Effector memory CD4-positive, alpha-beta T cell (primary cell): ENCODE measurements around the gene TGM4.

ENCODE experiments used
- DNase-seq, 3 donors: peaks; one replicate each; pipeline ENCODE4 v3.0.0-alpha.2; 2020
- H3K27ac ChIP-seq: 2 replicates; pipeline ENCODE4 v1.7.0; 2013; ENCODE audit warnings: mild to moderate bottlenecking, low read length, moderate library complexity; ENCODE audit not compliant: insufficient read depth, poor library complexity, severe bottlenecking
- H3K27me3 ChIP-seq: replicated peaks from 2 replicates; pipeline ENCODE4 v1.7.0; 2013; ENCODE audit warnings: mild to moderate bottlenecking, low read length; ENCODE audit not compliant: insufficient read depth, control insufficient read depth, poor library complexity, severe bottlenecking
- H3K36me3 ChIP-seq: 2 replicates; pipeline ENCODE4 v1.7.0; 2013; ENCODE audit warnings: mild to moderate bottlenecking, low read length, moderate library complexity; ENCODE audit not compliant: control insufficient read depth, insufficient read depth
- H3K4me1 ChIP-seq: 2 replicates; pipeline ENCODE4 v1.7.0; 2013; ENCODE audit warnings: low read length, mild to moderate bottlenecking; ENCODE audit not compliant: control insufficient read depth, insufficient read depth, poor library complexity, severe bottlenecking
- H3K4me3 ChIP-seq: 2 replicates; pipeline ENCODE4 v1.7.0; 2013; ENCODE audit warnings: low read length, low read depth, mild to moderate bottlenecking; ENCODE audit not compliant: insufficient read depth, poor library complexity, severe bottlenecking
- H3K9me3 ChIP-seq: 2 replicates; pipeline ENCODE4 v1.7.0; 2013; ENCODE audit warnings: mild to moderate bottlenecking, low read length, moderate library complexity; ENCODE audit not compliant: control insufficient read depth

Gene TGM4

DNA sequence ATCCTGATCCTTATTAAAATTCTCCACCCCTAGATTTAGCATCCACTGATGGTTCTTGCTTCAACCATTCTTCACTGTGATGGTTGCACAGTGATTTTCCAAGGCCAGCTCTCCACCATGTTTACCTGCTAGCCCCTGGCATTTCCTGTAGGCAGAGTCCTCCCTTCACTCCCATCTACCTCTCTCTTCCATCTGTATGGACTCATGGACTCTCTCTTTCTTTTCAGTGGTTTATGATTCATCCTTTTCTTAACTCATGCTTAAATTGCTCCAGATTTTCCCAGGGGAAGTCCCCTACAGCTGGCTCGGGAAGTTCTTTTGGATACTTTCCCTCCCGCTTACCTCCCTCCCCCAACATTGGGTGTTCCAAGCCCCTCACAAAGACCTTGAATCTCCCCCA is 18.7 kb downstream of the TGM4 start:
- H3K9me3 ChIP-seq: no peaks in the 10 kb centered on the region
- H3K27me3 ChIP-seq: no peaks in the 10 kb centered on the region
- DNase-seq: no peak
- no peaks in the 10 kb centered on the region for H3K4me1 ChIP-seq
- H3K27ac ChIP-seq: no peak overlapping the region
- H3K36me3 ChIP-seq: no peaks in the 10 kb centered on the region
- no peak overlapping the region for H3K4me3 ChIP-seq

- no peak for DNase-seq
- no peaks in the 10 kb centered on the region for H3K36me3 ChIP-seq
- H3K4me1 ChIP-seq: no peaks in the 10 kb centered on the region
- no peak overlapping the region for H3K4me3 ChIP-seq
- H3K27me3 ChIP-seq: no peaks in the 10 kb centered on the region
- H3K27ac ChIP-seq: no peak overlapping the region
- H3K9me3 ChIP-seq: no peaks in the 10 kb centered on the region
Measured at GRCh38 chr3:44894485-44894884, 20.1 kb downstream of the TGM4 start.

DNA sequence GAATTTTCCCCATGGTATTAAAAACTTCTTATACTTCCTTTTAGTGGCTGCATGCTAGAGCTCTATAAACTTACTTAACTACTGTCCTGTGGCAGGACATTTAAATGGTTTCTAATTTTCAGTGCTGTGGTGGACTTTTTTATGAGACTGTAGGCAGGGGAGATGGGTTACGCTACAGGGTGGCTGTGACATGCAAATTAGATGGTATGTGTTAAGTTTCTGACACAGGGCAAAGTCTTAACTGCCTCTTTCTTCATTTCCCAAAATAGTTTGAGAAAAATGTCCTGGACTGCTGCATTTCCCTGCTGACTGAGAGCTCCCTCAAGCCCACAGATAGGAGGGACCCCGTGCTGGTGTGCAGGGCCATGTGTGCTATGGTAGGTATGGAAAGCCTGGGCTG is 22.0 kb downstream of the TGM4 start:
- Histone ChIP-seq H3K4me1 (no peaks in the 10 kb centered on the region), H3K9me3 (no peaks in the 10 kb centered on the region), H3K4me3 (no peak overlapping the region), H3K36me3 (no peaks in the 10 kb centered on the region), H3K27ac (no peak overlapping the region), H3K27me3 (no peaks in the 10 kb centered on the region)
- DNase-seq: no peak

DNA sequence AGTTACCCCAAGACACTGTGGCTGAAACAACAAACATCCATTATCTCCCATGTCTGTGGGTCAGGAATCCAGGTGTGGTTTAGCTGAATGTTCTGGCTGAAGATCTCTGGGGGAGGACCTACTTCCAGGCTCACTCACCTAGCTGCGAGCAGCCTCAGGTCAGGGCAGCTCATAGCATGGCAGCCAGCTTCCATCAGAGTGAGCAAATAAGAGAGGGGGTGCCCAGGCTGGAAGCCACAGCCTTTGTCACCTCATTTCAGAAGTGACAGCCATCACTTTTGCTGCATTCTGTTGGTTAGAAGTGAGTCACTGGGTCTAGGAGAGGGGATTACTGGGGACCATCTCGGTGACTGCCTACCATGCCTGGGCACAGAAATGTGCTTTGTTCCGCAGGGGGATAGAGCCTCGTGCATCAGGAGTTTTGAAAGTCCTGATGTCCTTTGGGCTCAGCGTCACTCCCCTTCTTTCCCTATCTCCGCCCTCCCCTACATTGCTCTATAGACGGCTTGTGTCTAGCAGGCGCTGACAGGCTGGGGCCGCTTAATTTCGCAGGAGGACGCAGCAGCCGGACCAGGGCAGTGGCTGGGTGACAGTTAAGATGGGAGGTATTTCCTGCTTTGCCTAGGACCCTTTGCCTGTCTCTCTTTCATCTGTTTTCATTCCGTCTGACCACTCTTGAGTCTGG is 25.4 kb downstream of the TGM4 start:
- Histone ChIP-seq H3K4me3 (no peak overlapping the region), H3K4me1 (no peaks in the 10 kb centered on the region), H3K27me3 (no peaks in the 10 kb centered on the region), H3K27ac (no peak overlapping the region), H3K36me3 (no peaks in the 10 kb centered on the region), H3K9me3 (no peaks in the 10 kb centered on the region)
- DNase-seq: no peak

- Histone ChIP-seq H3K27me3 (no peaks in the 10 kb centered on the region), H3K9me3 (no peaks in the 10 kb centered on the region), H3K36me3 (no peaks in the 10 kb centered on the region), H3K4me1 (no peaks in the 10 kb centered on the region), H3K27ac (no peak overlapping the region), H3K4me3 (no peak overlapping the region)
- no peak for DNase-seq
Measured at GRCh38 chr3:44902628-44903027, 28.2 kb downstream of the TGM4 start.

DNA sequence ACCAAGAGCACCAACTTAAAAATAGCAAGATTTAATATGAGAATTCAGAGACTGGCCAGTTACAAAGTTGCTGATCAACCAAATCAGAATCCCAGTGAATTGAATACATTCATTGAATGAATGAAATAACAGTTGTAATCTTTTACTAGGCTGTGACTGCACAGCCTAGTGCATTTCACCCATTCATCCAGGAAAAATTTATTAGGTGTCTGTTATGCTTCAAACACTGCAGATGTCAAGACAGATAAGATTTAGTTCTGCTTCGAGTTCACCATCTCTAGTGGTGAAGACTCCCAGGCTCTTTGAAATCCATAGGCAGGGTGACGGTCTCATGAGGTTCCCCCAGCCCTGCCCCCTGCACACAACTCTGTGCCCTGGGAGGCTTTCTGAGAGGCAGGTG is 28.9 kb downstream of the TGM4 start:
- no peak for DNase-seq

GRCh38 chr3:44903751-44904150 is 29.3 kb downstream of the TGM4 start:
- H3K4me3 ChIP-seq: no peak overlapping the region
- H3K27me3 ChIP-seq: no peaks in the 10 kb centered on the region
- no peaks in the 10 kb centered on the region for H3K9me3 ChIP-seq
- H3K4me1 ChIP-seq: no peaks in the 10 kb centered on the region
- no peak for DNase-seq
- H3K27ac ChIP-seq: no peak overlapping the region
- H3K36me3 ChIP-seq: no peaks in the 10 kb centered on the region

More for the DNA sequence above, 28.9 kb downstream of the TGM4 start:
- no peaks in the 10 kb centered on the region for H3K9me3 ChIP-seq
- no peaks in the 10 kb centered on the region for H3K36me3 ChIP-seq
- H3K4me1 ChIP-seq: no peaks in the 10 kb centered on the region
- H3K4me3 ChIP-seq: no peak overlapping the region
- H3K27ac ChIP-seq: no peak overlapping the region
- no peaks in the 10 kb centered on the region for H3K27me3 ChIP-seq

DNA sequence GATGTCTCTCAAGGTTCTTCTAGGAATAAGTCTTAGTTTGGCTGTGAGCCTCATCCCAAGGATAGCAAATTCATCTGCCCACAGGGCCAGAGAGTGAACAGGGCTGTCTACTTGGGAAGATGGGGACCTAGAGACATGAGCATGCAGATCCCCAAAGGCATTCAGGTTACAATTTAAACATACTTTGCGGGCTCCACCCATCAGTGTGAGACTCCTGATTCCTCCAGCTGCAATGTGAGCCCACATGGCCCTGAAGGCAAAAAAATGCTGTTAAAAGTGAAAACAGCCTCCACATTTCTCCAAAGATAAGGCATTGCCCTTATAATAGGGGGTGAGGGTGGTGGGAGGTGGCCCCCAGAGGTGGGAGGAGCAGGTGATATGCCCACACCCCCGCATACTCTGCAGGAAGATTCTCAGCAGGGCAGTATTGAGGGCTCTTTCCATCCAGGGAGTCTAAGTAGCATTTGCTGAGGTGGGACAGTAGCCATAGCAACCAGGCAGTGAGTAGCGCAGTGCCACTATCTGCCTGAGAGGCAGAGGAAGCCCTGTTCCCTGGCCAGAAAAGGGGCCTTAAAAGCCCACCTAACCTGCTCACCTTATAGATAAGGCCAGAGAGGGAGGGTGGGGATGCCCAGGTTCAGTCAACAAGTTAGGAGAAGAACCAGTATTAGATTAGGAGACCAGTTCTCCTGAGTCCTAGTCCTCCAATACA is 31.2 kb downstream of the TGM4 start:
- no peak overlapping the region for H3K27ac ChIP-seq
- H3K4me3 ChIP-seq: no peak overlapping the region
- no peaks in the 10 kb centered on the region for H3K4me1 ChIP-seq
- no peaks in the 10 kb centered on the region for H3K36me3 ChIP-seq
- no peak for DNase-seq
- no peaks in the 10 kb centered on the region for H3K9me3 ChIP-seq
- no peaks in the 10 kb centered on the region for H3K27me3 ChIP-seq

GRCh38 chr3:44906997-44907396 is 32.6 kb downstream of the TGM4 start:
- no peaks in the 10 kb centered on the region for H3K4me1 ChIP-seq
- no peak for DNase-seq

DNA sequence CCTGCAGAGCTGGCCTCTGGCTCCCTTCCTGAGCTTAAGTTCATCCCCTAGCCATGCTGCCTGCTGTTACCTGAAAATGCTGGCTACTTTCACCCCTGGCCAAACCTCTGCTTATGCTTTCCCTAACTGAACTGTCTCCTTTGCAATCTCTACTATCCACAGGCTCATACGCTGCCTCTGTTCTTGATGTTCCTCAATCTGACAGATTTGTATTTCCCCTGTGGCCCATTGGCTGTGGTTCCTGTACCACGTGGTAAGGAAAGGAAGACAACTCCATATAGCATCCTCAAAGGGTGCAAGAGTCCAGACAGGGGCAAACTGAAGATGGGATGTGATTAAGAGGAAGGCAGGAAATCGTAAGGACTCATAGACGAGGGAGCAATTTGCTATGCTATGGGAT is 33.2 kb downstream of the TGM4 start:
- Histone ChIP-seq H3K36me3 (no peaks in the 10 kb centered on the region), H3K27ac (no peak overlapping the region), H3K4me3 (no peak overlapping the region), H3K4me1 (no peaks in the 10 kb centered on the region), H3K9me3 (no peaks in the 10 kb centered on the region), H3K27me3 (no peaks in the 10 kb centered on the region)
- DNase-seq: no peak

More at GRCh38 chr3:44906997-44907396, 32.6 kb downstream of the TGM4 start:
- Histone ChIP-seq H3K4me3 (no peak overlapping the region), H3K27me3 (no peaks in the 10 kb centered on the region), H3K36me3 (no peaks in the 10 kb centered on the region), H3K27ac (no peak overlapping the region), H3K9me3 (no peaks in the 10 kb centered on the region)
